GM19193 (cell line): ENCODE data around the gene FRA10AC1.

Experiments used
- POLR2A ChIP-seq: IDR thresholded peaks from 4 replicates; pipeline ENCODE4 v1.6.1; 2011; ENCODE audit not compliant: insufficient read depth, insufficient read length; ENCODE audit errors: extremely low read depth

The FRA10AC1 gene

GRCh38 chr10:93702210-93703001 is at the start of gene FRA10AC1:
Gene FRA10AC1, minus strand, starts transcription at chr10:93702592. Its CDS starts 2,486 bp downstream, at chr10:93700106.
- peak; percentile 79 for TF ChIP-seq POLR2A

- TF ChIP-seq POLR2A, result no peak
Measured at GRCh38 chr10:93751832-93752231, 49.4 kb upstream of the FRA10AC1 start.

GRCh38 chr10:93751124-93751523 is 48.7 kb upstream of the FRA10AC1 start:
- TF ChIP-seq POLR2A, result no peak

GRCh38 chr10:93749218-93749799 is 46.9 kb upstream of the FRA10AC1 start:
- no peak for TF ChIP-seq POLR2A

GRCh38 chr10:93746844-93747284 is 44.5 kb upstream of the FRA10AC1 start:
- TF ChIP-seq POLR2A, result no peak

- TF ChIP-seq POLR2A, result no peak
Measured at GRCh38 chr10:93745408-93746065, 43.1 kb upstream of the FRA10AC1 start.

- TF ChIP-seq POLR2A, result no peak
Measured at GRCh38 chr10:93742633-93743349, 40.4 kb upstream of the FRA10AC1 start.

GRCh38 chr10:93741367-93741766 is 39.0 kb upstream of the FRA10AC1 start:
- TF ChIP-seq POLR2A, result no peak

GRCh38 chr10:93726024-93726423 is 23.6 kb upstream of the FRA10AC1 start:
- no peak for TF ChIP-seq POLR2A

GRCh38 chr10:93723153-93723552 is 20.8 kb upstream of the FRA10AC1 start:
- TF ChIP-seq POLR2A, result no peak

- no peak for TF ChIP-seq POLR2A
Measured at GRCh38 chr10:93722550-93722949, 20.2 kb upstream of the FRA10AC1 start.

GRCh38 chr10:93719901-93720300 is 17.5 kb upstream of the FRA10AC1 start:
- TF ChIP-seq POLR2A, result no peak

- TF ChIP-seq POLR2A, result no peak
Measured at GRCh38 chr10:93718937-93719725, 16.7 kb upstream of the FRA10AC1 start.

GRCh38 chr10:93716766-93717165 is 14.4 kb upstream of the FRA10AC1 start:
- no peak for TF ChIP-seq POLR2A
